HG03045 (cell line): ENCODE results near the gene PSAT1.

ENCODE experiments used
- ATAC-seq: cut with Tn5 transposase; IDR thresholded peaks from one replicate; pipeline ENCODE4 v1.9.1; 2021; ENCODE audit warnings: mild to moderate bottlenecking, moderate library complexity; ENCODE audit not compliant: unreplicated experiment

The PSAT1 gene

GRCh38 chr9:78292716-78293497, 4.0 kb upstream of the PSAT1 start:
- ATAC-seq, result no peak

- no peak for ATAC-seq
Observed at GRCh38 chr9:78294290-78295176, 2.4 kb upstream of the PSAT1 start.

- ATAC-seq, result no peak
Observed at GRCh38 chr9:78295177-78295575, 1.7 kb upstream of the PSAT1 start.

- ATAC-seq, result no peak
Observed at GRCh38 chr9:78295731-78296130, 1.2 kb upstream of the PSAT1 start.

GRCh38 chr9:78296201-78296892, 578 bp upstream of the PSAT1 start:
- ATAC-seq, result no peak

GRCh38 chr9:78297672-78297961, 692 bp downstream of the PSAT1 start:
- ATAC-seq, result no peak

GRCh38 chr9:78298046-78298765, 1.3 kb downstream of the PSAT1 start:
- ATAC-seq, result no peak

- ATAC-seq, result no peak
Observed at GRCh38 chr9:78300209-78300608, 3.3 kb downstream of the PSAT1 start.

GRCh38 chr9:78301466-78301865, 4.5 kb downstream of the PSAT1 start:
- no peak for ATAC-seq

- no peak for ATAC-seq
Observed at GRCh38 chr9:78303377-78304062, 6.6 kb downstream of the PSAT1 start.

GRCh38 chr9:78304357-78304756, 7.4 kb downstream of the PSAT1 start:
- no peak for ATAC-seq

GRCh38 chr9:78306222-78307076, 9.5 kb downstream of the PSAT1 start:
- no peak for ATAC-seq

- ATAC-seq, result no peak
Observed at GRCh38 chr9:78307360-78307759, 10.4 kb downstream of the PSAT1 start.

- no peak for ATAC-seq
Observed at GRCh38 chr9:78309066-78309465, 12.1 kb downstream of the PSAT1 start.

GRCh38 chr9:78311075-78311474, 14.2 kb downstream of the PSAT1 start:
- ATAC-seq, result no peak

- ATAC-seq, result no peak
Observed at GRCh38 chr9:78311886-78312524, 15.1 kb downstream of the PSAT1 start.

- no peak for ATAC-seq
Observed at GRCh38 chr9:78314550-78314949, 17.6 kb downstream of the PSAT1 start.

- ATAC-seq, result no peak
Observed at GRCh38 chr9:78314953-78315870, 18.3 kb downstream of the PSAT1 start.
